GM19025 (cell line): ENCODE data around the gene ACE2.
"Not testable (repeated sequence)": the region's sequence is repeated elsewhere in the genome, so short reads cannot be mapped to it uniquely, and the experiment has no call there.

Experiments used
- ATAC-seq: cut with Tn5 transposase; IDR thresholded peaks from one replicate; pipeline ENCODE4 v1.9.1; 2021; ENCODE audit warnings: mild to moderate bottlenecking, low read depth, moderate library complexity; ENCODE audit not compliant: unreplicated experiment

Gene ACE2

DNA sequence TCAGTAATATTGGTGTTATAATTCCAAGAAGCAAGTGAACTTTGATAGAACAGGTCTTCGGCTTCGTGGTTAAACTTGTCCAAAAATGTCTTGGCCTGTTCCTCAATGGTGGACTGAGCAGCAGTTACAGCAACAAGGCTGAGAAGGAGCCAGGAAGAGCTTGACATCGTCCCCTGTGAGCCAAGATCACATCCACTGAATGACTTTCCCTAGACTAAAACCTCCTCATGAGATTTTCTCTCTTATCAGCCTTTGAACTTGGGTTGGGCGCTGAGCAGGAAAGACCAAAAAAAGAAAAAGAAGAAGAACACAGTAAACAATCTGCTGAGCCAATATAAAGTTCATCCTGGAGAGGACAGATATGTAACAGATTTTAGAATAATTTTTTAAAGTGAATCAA is at the start of gene ACE2:
ACE2 (minus strand) TSS at position 216 of the 400 bp plus-strand sequence; CDS start at position 167, 49 bp downstream.
- ATAC-seq: no peak

DNA sequence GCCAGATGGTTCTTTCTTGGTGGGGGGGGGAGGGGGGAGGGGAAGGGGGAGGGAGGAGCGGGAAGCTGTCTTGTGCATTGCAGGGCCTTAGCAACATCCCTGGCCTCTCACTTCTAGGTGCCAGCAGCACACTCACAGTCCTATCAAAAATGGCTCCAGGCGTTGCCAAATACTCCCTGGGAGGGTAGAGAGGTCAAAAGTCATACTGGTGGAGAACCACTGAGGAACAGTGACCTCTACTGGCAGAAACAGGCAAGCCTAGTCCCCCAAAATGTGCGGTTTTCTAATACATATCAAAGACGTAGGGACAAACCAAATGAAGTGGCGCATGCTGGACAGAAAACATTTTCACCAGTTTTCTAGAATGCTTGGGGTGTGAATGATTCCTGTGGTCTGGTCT is 46.8 kb upstream of the ACE2 start:
- not testable (repeated sequence) for ATAC-seq

DNA sequence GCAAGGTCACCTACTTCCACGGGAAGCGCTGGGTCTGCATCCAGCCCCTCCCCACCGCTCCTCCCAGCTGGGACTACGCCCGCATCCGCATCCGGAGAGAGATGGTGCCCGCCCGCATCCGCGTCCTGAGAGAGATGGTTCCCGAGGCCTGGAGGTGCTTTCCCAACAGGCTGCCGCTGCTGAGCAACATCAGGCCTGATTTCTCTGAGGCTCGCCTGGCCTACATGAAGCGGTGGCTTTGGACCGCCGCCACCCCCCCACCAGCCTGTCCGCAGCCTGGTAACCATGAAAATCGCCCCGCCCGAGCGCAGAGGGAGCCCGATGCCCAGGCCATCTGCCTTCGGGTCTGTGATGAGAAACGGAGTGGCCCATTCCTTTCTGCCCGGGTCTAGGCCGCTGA is 45.8 kb upstream of the ACE2 start:
- no peak for ATAC-seq

DNA sequence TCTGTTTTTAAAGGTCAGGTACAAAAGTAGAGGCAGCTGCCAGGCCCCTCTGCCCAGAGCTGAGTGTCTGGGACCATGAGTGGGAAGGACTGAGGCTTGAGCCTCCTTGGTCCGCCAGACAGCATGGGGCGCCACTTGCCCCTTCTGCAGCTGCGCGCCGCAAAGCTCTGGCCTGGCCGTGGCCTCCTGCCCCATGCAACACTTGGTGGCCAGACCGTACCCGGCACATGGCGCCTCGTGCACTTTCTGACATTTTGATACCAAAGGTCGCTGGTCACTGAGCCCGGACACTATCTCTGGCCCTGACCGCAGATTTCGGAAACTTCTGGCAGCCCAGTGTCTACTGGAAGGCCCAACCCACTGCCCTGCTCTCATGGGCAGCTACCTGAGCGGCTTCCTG is 45.3 kb upstream of the ACE2 start:
- no peak for ATAC-seq

DNA sequence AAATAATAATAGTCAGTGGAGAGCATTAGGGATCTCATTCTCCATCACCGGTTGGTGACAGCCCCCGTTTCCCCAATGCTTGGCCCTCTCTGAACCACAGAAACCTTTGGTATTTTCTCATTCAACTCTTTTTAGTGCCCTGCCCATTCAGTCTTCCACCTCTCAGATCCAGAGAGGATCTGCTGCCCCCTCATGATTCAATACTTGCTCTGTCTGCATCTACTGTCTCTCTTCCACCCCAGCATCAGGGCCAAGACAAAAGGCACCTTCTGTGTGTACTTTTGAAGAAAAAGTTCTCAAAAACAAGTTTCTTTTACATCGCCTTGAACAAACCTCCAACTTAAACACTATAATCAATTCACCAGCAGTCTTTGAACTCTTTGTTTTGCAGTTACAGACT is 44.5 kb upstream of the ACE2 start:
- ATAC-seq: no peak

DNA sequence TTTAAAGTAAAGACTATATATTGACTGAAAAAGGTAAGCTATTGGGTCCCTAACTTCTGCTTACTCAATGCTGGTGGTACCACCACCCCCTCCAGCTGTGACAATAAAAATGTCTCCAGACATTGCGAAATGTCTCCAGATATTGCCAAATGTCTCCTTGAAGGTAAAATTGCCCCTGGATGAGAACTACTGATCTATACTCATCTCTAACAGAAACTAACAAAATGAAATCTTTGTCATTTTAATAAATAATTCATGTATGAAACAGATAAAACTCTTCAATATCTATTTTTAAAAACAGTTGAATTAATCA is 43.8 kb upstream of the ACE2 start:
- ATAC-seq: no peak

DNA sequence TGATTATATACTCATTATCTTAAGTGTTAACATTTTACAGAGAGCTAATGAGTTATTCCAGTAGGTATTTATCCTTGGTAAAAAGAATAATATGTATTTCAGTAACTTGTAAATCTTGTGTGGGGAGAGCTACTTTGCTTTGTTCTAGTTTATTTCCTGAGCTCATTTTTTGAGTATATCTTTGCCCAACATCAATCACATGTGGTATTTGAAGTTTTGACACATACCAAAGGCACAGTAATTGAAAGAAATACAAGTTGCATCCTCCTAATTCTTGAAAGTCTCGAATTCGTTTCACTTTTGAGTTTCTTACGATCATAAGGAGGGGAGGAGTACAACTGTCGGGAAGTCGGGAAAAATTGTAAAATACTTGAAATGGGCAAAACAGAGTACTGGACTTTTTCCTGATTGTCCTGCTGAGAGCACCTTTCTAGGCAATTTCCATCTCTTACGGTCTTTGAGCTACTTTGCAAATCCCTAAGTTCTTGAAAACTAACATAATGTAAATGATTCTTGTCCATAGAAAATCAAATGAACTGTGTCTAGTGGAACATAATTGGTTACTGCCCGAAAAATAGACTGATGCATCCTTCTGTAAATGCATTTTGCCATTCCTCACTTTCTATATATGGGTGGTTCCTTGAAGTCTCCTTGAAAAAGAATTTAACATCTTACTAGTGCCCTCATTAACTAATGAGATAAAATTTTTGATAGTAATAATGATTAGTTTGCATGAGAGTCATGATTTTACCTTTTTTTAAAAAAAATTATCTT is 43.2 kb upstream of the ACE2 start:
- ATAC-seq: no peak

DNA sequence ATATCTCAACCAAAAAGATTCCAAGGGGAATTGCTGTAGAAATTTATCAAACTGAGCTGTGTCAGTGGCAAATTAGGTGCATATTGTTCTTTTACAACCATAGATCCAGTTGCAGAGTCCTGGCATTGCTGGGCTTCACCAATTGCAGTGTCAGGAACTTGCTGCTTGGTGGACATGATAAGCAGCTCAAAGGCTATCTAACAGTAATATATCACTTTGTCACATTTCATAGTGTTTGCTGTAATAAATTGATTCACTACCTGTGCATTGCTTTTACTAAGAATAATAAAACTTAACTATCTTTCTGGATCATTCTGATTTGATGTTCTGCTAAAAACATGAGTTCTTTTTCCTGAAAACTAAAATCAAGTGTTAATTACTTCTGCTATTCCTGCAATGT is 30.9 kb upstream of the ACE2 start:
- ATAC-seq: no peak

DNA sequence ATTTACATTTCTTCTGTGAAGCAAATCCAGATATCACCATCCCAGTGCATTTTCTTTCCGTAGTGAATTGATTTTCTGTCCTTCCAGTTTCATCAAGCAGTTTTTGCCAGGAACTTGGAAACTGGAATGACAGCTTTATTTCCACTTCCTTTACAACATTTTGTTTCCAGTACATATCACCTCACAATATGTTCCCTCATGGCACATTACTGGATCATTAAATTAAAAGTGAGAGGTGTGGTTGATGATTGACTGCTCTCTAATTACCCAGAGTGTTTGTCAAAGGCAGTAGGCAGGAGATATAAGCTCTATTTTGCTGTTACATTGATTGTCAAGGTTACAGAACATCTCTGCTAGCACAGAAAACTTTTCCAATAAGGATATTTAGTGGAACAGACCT is 22.3 kb upstream of the ACE2 start:
- no peak for ATAC-seq

DNA sequence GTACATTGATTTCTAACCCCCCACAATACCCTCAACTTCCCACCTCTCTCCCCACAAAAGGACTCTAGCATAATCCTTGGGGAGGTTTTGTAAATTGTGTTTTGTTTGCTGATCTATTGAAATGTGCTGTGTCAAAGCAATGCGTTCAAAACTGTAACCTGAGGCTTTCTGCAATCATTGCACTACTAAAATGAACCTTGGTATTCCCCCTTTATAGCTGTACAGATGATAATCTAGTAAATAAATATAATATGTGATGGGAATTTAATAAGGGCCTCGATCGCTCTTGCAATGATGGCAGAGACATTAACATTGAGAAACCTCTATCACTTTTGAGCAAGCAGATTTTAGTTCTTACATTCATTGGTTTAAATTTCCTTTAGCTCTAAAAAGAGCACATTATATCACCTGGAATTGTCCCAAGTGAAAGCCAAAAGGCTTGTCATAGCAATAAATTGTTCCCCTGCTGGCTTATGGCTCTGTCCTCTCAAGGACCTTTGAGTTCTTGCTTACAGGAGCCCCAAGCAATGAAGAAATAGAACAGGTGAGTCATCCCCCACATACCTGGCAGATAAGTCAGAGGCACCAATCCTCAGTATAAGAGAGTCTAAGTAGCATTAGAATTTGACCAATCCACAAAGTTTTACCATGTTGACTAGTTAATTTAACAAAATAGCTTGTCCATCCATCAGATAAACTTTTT is 18.4 kb upstream of the ACE2 start:
- no peak for ATAC-seq

DNA sequence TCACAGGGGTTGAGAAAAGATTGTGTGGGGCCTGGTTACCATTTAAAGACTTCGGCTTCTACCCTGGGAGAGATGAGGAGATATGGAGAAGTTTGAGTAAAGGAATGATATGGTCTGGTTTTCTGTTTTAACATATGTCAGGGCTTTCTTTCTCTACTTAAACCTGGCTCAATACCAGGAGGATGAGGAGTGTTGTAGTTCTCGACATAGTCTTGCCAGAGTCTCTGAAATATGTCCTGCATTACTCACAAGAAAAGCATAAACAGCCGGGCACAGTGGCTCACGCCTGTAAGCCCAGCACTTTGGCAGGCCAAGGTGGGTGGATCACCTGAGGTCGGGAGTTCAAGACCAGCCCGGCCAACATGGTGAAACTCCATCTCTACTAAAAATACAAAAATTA is 16.4 kb upstream of the ACE2 start:
- no peak for ATAC-seq

DNA sequence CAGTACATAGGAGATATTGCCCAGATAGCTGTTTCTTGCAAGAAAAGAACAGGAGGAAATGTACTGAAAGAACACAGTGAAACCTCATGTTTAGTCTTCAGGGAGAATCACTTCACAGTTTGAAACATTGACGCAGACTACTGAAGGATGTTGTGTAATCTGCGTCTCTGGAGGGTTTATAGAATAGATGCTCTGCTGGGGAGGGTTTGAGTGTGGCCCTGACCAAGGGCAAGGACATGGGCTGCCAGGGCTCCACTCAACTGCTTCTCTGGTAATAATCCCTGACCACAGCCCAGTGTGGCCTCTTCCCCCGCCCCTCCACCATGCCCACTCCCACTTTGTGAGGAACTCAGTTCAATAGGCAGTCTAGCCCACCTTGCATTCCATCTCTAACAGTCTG is 15.8 kb upstream of the ACE2 start:
- ATAC-seq: no peak

DNA sequence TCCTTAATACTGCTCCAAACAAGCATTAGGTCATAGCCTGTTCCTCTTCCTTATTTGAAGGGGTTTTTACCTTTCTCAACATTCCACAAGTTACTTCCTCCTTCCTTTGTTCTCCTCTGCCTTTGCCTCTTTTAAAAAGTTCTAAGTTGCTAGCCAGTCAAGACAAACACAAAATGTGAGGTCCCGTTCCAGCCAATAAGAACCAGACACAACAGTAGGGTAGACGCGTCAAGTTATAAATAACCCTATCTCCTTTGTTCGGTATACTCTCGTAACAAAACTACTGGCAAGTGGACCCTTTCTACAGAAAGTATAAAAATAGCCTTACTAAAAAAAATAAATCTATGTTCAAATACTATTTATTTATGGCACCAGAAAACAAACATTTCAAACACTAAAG is 6.3 kb upstream of the ACE2 start:
- ATAC-seq: no peak

DNA sequence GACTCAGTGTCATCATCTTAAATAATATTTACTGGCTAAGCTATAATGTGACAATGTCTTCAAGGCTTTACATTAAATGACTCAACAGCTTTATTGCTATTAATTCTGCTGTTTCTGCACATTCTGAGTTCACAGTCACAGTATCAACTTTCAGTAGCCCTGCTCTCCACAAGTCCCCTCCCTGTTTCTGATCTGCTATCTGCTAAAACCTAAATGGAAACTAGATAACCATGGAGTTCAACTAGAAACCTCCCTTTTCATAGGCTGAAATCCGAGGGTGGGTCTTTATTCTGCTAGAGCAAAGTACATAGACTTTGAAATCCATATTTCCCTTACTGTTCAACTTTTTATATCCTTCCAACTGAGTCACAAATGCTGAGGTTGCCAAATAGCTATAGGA is 5.4 kb upstream of the ACE2 start:
- ATAC-seq: no peak

DNA sequence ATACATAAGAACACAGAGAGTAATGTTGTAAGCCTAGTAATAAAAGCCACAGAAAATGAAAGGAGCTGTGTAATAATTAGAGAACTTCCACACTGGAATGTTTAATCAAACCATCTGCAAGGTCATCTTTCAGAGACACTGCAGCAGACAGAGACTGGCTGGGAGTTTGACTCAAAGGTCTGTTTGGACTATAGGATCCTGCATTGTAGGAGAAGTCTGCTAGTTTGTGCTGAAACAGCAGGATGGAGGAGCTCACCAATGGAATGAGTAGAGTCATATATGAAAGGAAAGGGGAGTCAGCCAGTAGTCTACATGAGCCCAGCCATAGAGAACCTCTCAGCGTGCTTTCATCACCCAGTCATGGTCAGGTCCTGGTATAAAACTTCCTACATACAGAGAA is 4.5 kb upstream of the ACE2 start:
- no peak for ATAC-seq

DNA sequence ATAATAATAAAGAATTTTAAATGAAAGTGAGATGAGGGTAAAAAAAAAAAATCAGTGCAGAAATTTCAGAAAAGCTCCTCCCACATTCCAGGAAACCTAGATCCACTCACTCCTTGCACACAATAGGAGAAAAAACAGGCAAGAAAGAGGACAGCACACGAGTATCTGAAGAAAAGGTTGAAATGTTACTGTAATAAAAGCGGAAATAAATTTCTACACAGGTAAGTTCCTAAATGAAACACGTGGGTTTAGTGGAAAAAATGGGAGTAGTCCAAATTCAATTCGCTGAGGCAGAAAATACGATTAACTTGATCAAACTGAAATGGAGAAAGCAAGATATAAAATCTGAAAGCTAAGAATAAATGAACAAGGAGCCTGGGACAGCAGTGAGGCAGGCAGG is 2.0 kb upstream of the ACE2 start:
- ATAC-seq: no peak

DNA sequence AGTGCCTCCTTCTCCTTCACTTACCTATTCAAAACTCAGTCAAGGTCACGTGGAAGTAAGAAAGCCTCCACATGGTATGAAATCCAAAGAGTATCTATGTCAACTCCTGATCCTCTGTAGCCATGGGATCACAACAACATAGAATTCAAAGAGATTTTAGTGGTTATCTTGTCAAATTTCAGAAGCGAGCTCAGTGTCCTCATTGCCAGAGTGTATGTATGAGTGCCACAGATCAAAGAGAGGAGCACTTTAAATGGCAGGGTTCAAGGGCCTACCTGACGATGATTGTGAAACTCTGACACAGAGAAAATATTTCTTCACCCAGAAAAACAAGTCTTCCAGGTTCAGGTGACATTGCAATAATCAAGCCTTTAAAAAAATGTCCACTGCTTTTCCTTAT is 1.2 kb upstream of the ACE2 start:
- no peak for ATAC-seq

DNA sequence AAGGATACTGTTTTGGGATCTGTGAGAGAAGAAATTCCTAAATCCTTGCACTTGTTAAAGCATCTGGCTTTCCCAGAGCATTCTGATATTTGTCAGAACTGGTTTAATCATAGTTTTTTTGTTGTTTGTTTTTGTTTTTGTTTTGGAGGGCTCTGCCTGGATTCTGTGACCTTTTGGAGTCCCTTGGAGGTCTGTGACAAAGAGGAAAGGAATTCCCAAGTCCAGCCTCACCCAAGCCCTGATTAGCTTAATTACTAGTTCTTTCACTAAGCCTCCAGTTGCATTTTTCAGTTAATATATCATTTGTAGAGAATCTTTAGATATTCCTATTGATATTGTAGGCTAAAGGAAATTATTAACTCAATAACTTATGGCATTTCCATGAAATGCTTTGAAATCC is 711 bp downstream of the ACE2 start:
- no peak for ATAC-seq

DNA sequence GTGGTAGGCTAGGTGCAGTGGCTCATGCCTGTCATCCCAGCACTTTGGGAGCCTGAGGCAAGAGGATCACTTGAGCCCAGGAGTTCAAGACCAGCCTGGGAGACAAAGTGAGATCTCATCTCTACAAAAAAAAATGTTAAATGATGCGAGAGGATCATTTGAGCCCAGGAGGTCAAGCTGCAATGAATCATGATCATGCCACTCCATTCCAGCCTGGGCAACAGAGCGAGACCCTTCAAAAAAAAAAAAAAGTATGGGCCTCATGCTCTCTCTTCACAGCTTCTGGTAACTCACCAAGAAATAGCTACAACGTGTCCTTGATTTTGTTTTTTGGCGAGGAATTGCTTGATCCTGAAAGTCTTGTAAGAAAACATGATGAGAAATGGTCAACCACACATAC is 1.3 kb downstream of the ACE2 start:
- no peak for ATAC-seq

DNA sequence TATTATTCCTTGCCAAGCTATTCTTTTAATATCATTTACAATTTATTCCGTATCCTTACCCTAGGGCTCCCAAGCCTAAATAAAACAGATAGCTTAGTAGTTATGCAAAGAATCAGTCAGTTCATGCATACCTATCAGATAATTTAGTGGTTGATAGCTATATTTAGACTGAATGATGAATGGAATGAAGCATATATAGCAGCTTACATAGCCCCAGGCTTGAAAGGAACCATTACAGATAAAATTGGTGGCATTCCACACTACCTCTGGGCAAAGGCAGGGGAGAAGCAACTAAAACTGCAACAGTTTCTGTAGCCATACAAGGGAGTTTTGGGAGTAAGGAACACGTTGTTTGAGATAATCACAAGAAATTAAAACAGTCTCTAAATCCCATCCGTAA is 2.7 kb downstream of the ACE2 start:
- ATAC-seq: no peak

DNA sequence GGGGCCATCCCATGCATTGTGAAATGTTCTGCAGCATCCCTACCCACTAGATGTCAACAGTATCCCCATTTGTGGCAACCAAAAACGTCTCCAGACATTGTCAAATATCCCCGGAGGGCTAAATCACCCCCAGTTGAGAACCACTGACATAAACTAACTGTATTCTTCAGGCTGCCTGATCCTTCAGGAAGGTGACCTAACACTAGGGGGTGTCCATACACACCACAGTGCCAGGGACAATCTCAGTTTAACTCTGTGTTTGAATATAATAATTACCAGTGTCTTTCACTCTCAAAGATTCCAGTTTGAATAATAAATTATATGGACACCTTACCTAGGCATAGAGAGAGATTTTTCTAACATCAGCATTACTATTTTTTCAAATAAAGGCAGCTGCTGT is 6.4 kb downstream of the ACE2 start:
- ATAC-seq: no peak
